Right lobe of liver (tissue), 6 donors: ENCODE results near the gene ABLIM3. TPM values are rescaled to one million over a fixed set of nuclear protein-coding genes. Genes with fewer than 3 reads are reported as not detected.
A peak's percentile ranks its signal among the peaks of the same experiment; 100 is the strongest.

Experiments
- ATAC-seq, 4 donors: fragments of 200-7000 bp; cut with Tn5 transposase; one replicate each; pipeline ENCODE4 v1.9.1; 2020; ENCODE audit warnings: mild to moderate bottlenecking in 4 of 4, moderate library complexity in 4 of 4
- DNase-seq, 3 donors: peaks; one replicate each; pipeline ENCODE4 v3.0.0-alpha.2; 2020
- H3K27ac ChIP-seq, 3 donors: fragments of 200-600 bp; one replicate each; pipeline ENCODE4 v1.8.0; 2022
- H3K27me3 ChIP-seq, 2 donors: fragments of 200-600 bp; one replicate each; pipeline ENCODE4 v1.8.0; 2022
- H3K36me3 ChIP-seq, 4 donors: fragments of 200-600 bp; sonication (generic) in 1 of 4; one replicate each; pipeline versions ENCODE4 v1.5.1 to v1.8.0; 2017 to 2022; ENCODE audit warnings: control low read depth in 1 of 4
- H3K4me1 ChIP-seq, 4 donors: fragments of 200-600 bp; sonication (generic) in 1 of 4; one replicate each; pipeline versions ENCODE4 v1.5.1 to v1.8.0; 2017 to 2022; ENCODE audit warnings: control low read depth in 1 of 4
- H3K4me3 ChIP-seq, 3 donors: fragments of 200-600 bp; one replicate each; pipeline ENCODE4 v1.8.0; 2022
- H3K9me3 ChIP-seq, 4 donors: fragments of 200-600 bp; sonication (generic) in 1 of 4; one replicate each; pipeline versions ENCODE4 v1.5.1 to v1.8.0; 2017 to 2022; ENCODE audit warnings: control low read depth in 1 of 4
- POLR2A ChIP-seq: fragments of 450-650 bp; IDR thresholded peaks from one replicate; pipeline ENCODE4 v1.6.1; 2017; ENCODE audit warnings: antibody characterized with exemption, mild to moderate bottlenecking
- WGBS: methylation state at CpG from one replicate; pipeline ENCODE4 v1.1.6; 2018; ENCODE audit warnings: low coverage, low lambda C conversion rate; ENCODE audit not compliant: insufficient coverage; ENCODE audit errors: missing lambda C conversion rate; 5-methylcytosine and 5-hydroxymethylcytosine counted together
- intact Hi-C, 2 donors: fragments of 100-400 bp; cut with DNase I; formaldehyde crosslinking; loops; one replicate each; pipeline versions ENCODE4 v1.11.2 to v1.14.1; 2022
- total RNA-seq, 6 experiments: library from RNA; depleted of rRNA in 2 of 6; stranded (reverse); fragments of >200 nt in 2 of 6; fragmentation: NEBNext Ultra II Directional in 3 of 6; extraction: Animal tissue kit (Norgen Biotek cat#: 25700) in 3 of 6; gene quantifications; one replicate each; pipeline versions ENCODE4 v1.1.0 to v1.2.4, GENCODE V29; 2016 to 2023
- TF ChIP-seq, protein P1 (sequence below), 4 donors: fragments of 200-600 bp in 3 of 4; fragments of 450-650 bp in 1 of 4; IDR thresholded peaks; one replicate each; pipeline versions ENCODE4 v1.5.1 to v1.8.0; 2016 to 2022; ENCODE audit warnings: antibody characterized with exemption in 4 of 4, mild to moderate bottlenecking in 2 of 4
- donor health status: DM: no; HTN: yes; CAD: no.
- donor health status: DM: no; HTN: no; CAD: no.
- donor health status: DM: no; HTN: no; CAD: no.
- donor health status: DM: no; HTN: yes; CAD: no.
- donor health status: DM: no; HTN: yes; CAD: no.

Gene ABLIM3
- total RNA-seq, 6 experiments from 2014 or later = 85.8 to 180 (median 125) TPM

DNA sequence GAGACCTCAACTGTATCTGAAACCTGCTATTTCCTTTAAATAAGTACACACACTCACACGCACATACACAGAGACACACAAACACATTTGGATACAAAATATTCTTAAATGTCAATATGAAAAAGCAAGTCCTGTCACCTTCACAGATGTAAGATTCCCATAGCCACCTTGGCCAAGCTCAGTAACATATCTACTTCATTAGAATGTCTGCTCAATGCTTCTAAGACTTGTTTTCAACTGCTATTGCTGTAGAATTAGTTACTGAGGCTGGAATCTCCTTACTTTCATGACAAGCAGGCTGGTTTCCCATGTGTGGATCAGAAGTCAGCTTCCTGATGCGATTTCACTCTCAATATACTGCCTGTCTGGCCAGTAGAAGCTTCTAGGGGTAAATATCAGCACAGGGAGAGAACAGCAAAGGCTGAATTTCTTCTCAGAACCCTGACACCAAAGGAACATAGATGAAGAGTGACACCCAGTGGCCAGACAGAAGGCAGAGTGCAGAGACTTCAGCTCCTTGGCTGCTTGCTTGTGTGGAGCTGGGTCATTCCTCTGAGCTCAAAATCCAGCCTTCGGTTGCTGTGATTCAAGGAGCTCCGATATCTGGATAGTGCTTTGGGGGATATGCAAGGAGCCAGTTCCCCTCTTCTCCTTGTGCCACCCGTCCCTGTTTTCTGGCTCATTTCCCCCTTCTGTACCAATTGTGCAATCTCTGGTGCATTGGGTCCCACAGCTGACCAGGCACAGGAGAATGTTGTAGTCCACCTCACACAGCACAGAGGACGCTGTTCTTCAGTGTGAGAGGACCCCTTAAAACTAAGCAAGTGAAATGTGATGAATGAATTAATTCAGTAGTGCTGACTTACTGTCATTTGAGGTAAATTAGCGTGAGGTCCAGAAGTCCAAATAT lies 26.6 kb upstream of the ABLIM3 start:
- DNase-seq (peak in 2 of 3 donors; percentile 36 to 66), ATAC-seq (peak; percentile 99)
- H3K27ac ChIP-seq = no peak overlapping the region
- peaks cover 0 to 15% (median 0%) of the 10 kb centered on the region in 4 donors for H3K4me1 ChIP-seq
- H3K9me3 ChIP-seq = no peaks in the 10 kb centered on the region
- no peaks in the 10 kb centered on the region for H3K27me3 ChIP-seq
- 29% methylated on average over 7 of the region's 7 CpGs for WGBS
- H3K4me3 ChIP-seq = no peak overlapping the region
- intact Hi-C loops = loop anchor here in 1 of 2 donors (5.0 kb wide), 1 partner anchor 372 kb away; no protein-coding TSS in a partner anchor
- TF ChIP-seq, protein P1, sequence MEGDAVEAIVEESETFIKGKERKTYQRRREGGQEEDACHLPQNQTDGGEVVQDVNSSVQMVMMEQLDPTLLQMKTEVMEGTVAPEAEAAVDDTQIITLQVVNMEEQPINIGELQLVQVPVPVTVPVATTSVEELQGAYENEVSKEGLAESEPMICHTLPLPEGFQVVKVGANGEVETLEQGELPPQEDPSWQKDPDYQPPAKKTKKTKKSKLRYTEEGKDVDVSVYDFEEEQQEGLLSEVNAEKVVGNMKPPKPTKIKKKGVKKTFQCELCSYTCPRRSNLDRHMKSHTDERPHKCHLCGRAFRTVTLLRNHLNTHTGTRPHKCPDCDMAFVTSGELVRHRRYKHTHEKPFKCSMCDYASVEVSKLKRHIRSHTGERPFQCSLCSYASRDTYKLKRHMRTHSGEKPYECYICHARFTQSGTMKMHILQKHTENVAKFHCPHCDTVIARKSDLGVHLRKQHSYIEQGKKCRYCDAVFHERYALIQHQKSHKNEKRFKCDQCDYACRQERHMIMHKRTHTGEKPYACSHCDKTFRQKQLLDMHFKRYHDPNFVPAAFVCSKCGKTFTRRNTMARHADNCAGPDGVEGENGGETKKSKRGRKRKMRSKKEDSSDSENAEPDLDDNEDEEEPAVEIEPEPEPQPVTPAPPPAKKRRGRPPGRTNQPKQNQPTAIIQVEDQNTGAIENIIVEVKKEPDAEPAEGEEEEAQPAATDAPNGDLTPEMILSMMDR (IDR thresholded peaks at IDR 0.05) = peak; percentile 76 to 84 (median 78)
- TF ChIP-seq POLR2A = no peak
- no peaks in the 10 kb centered on the region for H3K36me3 ChIP-seq

DNA sequence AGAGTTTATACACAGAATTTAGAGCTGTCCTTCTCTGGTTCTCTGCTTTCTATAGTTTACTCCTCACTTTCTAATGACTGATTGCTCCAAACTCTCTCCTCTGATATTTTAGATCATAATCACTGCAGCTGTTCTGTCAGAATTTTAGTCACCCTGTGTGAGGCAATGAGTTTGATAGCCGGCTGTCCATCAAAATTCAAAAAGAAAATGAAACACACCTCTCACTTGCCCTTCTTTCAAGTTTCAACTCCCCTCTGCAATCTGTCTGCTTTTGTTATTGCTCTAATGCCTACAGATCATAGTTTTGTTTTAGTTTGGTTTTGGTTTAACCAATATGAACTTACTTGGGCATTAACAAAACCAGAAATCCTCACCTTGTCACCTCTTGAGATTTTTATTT lies 23.3 kb upstream of the ABLIM3 start:
- intact Hi-C loops = no loop called here
- no peak for DNase-seq
- 67% methylated on average over 1 of the region's 1 CpG for WGBS

DNA sequence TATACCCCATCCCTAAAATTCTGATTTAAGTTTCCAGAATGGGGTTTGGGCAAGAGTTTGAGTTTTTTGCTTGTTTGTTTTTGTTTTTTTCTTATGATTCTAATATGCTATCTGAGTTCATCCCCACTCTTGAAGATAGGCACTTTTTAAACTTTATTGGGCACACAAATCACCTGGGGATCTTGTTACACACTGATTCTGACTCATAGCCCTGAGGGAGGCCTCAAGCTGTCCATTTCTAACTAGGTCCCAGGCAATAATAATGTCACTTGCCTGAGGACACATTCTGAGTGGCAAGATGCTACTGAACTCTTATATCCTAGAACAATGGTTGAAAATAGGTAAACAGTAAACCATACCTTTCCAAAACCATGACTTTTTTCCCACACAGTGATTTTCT lies 22.8 kb upstream of the ABLIM3 start:
- intact Hi-C loops = no loop called here
- TF ChIP-seq, protein P1 (IDR thresholded peaks at IDR 0.05) = no peak
- TF ChIP-seq POLR2A = no peak
- peaks cover 0 to 14% (median 0%) of the 10 kb centered on the region in 4 donors for H3K4me1 ChIP-seq

More for the DNA sequence above, 23.3 kb upstream of the ABLIM3 start:
- Histone ChIP-seq H3K4me1 (peaks cover 0 to 15% (median 0%) of the 10 kb centered on the region in 4 donors), H3K27me3 (no peaks in the 10 kb centered on the region), H3K36me3 (no peaks in the 10 kb centered on the region), H3K27ac (no peak overlapping the region), H3K4me3 (no peak overlapping the region), H3K9me3 (no peaks in the 10 kb centered on the region)
- no peak for TF ChIP-seq POLR2A
- TF ChIP-seq, protein P1 (IDR thresholded peaks at IDR 0.05) = no peak
- ATAC-seq = no peak

DNA sequence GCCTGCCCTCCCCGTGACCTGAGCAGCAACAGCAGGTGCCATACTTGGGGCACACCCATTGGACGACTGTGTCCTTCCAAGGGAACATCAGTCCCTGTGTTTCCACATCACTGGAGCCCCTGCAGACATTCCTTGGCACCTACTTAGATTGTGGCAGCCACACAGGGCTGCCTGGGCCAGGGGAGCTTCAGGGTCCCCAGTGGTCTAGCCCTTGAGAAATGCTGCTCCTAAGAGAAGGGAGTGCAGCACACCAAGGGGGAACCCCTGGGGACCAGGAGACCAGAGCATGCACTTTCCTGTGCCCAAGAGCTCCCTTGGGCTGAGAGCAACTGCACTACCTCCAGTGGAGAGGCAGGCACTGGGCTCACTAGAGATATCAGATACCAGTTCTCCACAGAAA lies 20.1 kb upstream of the ABLIM3 start:
- peak in 1 of 4 donors; percentile 20 for ATAC-seq
- no peak for TF ChIP-seq POLR2A
- TF ChIP-seq, protein P1 (IDR thresholded peaks at IDR 0.05) = no peak
- WGBS = no CpG with 5 or more reads among the region's 2 CpGs
- no peak for DNase-seq
- Histone ChIP-seq H3K9me3 (no peaks in the 10 kb centered on the region), H3K4me1 (peaks cover 0 to 10% (median 0%) of the 10 kb centered on the region in 4 donors), H3K36me3 (no peaks in the 10 kb centered on the region), H3K27me3 (no peaks in the 10 kb centered on the region), H3K4me3 (no peak overlapping the region), H3K27ac (no peak overlapping the region)
- intact Hi-C loops = loop anchor here in 1 of 2 donors (10.0 kb wide), 2 partner anchors 114 to 386 kb away; no protein-coding TSS in a partner anchor

More for the DNA sequence above, 22.8 kb upstream of the ABLIM3 start:
- no peak overlapping the region for H3K27ac ChIP-seq
- no peak for DNase-seq
- no peaks in the 10 kb centered on the region for H3K36me3 ChIP-seq
- H3K27me3 ChIP-seq = no peaks in the 10 kb centered on the region
- ATAC-seq = no peak
- no peaks in the 10 kb centered on the region for H3K9me3 ChIP-seq
- no peak overlapping the region for H3K4me3 ChIP-seq
